ENCODE data around the gene GALNT11.

Gene GALNT11

GRCh38 chr7:152126741-152127140, 101.3 kb downstream of the GALNT11 start:
- no peak for DNase-seq (ENCODE audit: low read depth)
- TF ChIP-seq, protein P1, sequence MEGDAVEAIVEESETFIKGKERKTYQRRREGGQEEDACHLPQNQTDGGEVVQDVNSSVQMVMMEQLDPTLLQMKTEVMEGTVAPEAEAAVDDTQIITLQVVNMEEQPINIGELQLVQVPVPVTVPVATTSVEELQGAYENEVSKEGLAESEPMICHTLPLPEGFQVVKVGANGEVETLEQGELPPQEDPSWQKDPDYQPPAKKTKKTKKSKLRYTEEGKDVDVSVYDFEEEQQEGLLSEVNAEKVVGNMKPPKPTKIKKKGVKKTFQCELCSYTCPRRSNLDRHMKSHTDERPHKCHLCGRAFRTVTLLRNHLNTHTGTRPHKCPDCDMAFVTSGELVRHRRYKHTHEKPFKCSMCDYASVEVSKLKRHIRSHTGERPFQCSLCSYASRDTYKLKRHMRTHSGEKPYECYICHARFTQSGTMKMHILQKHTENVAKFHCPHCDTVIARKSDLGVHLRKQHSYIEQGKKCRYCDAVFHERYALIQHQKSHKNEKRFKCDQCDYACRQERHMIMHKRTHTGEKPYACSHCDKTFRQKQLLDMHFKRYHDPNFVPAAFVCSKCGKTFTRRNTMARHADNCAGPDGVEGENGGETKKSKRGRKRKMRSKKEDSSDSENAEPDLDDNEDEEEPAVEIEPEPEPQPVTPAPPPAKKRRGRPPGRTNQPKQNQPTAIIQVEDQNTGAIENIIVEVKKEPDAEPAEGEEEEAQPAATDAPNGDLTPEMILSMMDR (IDR thresholded peaks at IDR 0.05; ENCODE audit: low read depth, low read length, missing control alignments): no peak
- in situ Hi-C loops (cut with HindIII; ENCODE audit: low sequenced_read_pairs): no loop called here
- H3K4me3 ChIP-seq (ENCODE audit: low read depth, low read length): no peak overlapping the region

- no peak for DNase-seq (ENCODE audit: low read depth)
- TF ChIP-seq, protein P1 (IDR thresholded peaks at IDR 0.05; ENCODE audit: low read depth, low read length, missing control alignments): no peak
- H3K4me3 ChIP-seq (ENCODE audit: low read depth, low read length): no peak overlapping the region
- in situ Hi-C loops (cut with HindIII; ENCODE audit: low sequenced_read_pairs): no loop called here
These were observed 101.8 kb downstream of the GALNT11 start for GRCh38 chr7:152127229-152127628.

GRCh38 chr7:152128252-152128651, 102.8 kb downstream of the GALNT11 start:
- H3K4me3 ChIP-seq (ENCODE audit: low read depth, low read length): no peak overlapping the region
- TF ChIP-seq, protein P1 (IDR thresholded peaks at IDR 0.05; ENCODE audit: low read depth, low read length, missing control alignments): no peak
- in situ Hi-C loops (cut with HindIII; ENCODE audit: low sequenced_read_pairs): no loop called here
- no peak for DNase-seq (ENCODE audit: low read depth)

DNA sequence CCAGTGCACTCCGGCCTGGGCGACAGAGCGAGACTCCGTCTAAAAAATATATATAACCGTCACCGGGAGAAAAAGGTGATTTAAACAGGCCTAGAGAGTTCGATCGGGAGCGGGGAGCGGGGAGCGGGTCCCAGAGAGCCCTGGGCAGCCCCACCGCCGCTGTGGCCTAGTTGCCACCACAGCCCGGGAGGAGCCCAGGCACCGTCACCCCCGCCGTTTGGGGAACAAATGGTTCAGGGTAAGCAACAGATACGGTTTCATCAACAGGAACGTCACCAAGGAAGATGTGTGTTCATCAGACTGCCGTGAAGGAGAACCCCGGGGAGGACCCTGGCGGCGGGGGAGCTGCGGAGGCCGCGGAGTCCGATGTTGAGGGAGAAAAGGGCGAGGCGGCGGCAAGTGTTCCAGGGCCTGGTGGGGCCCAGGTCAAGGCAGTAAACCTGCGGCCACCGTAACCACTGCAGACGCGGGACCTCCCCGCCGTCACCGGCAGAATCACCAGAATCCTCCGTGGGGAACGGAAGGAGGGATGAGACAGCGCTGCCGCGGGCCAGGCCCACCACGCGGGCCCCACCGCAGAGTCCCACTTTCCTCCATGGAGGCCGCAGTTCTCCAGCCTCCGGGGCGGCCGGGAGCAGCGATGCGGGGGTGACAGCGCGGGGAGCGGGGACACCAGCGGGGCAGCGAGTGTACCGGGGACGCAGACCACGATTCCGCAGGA, 103.4 kb downstream of the GALNT11 start:
- TF ChIP-seq, protein P1 (IDR thresholded peaks at IDR 0.05; ENCODE audit: low read depth, low read length, missing control alignments): no peak

DNA sequence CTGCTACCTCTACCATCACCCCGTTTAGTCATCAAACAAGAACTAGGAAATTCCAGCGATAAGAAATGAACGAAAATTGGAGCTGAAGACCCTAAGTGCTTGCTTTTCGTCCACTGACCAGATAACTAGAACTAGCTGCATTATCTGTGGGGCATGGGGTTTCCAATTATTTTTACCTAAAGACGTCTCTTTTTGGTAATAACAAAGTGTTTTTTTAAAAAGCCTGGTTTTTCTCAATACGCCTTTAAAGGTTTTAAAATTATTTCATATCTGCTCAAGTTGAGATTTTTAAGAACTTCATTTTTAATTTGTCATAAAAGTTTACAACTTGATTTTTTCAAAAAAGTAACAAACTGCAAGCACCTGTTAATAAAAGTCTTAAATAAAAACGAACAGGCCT, 104.2 kb downstream of the GALNT11 start:
- no peak for DNase-seq (ENCODE audit: low read depth)
- in situ Hi-C loops (cut with HindIII; ENCODE audit: low sequenced_read_pairs): loop anchor here (5.0 to 10.0 kb wide), 2 partner anchors 52 to 65 kb away; no protein-coding TSS in a partner anchor
- TF ChIP-seq, protein P1 (IDR thresholded peaks at IDR 0.05; ENCODE audit: low read depth, low read length, missing control alignments): no peak
- H3K4me3 ChIP-seq (ENCODE audit: low read depth, low read length): no peak overlapping the region

More for the DNA sequence above, 103.4 kb downstream of the GALNT11 start:
- H3K4me3 ChIP-seq (ENCODE audit: low read depth, low read length): no peak overlapping the region
- in situ Hi-C loops (cut with HindIII; ENCODE audit: low sequenced_read_pairs): no loop called here
- DNase-seq (ENCODE audit: low read depth): no peak

DNA sequence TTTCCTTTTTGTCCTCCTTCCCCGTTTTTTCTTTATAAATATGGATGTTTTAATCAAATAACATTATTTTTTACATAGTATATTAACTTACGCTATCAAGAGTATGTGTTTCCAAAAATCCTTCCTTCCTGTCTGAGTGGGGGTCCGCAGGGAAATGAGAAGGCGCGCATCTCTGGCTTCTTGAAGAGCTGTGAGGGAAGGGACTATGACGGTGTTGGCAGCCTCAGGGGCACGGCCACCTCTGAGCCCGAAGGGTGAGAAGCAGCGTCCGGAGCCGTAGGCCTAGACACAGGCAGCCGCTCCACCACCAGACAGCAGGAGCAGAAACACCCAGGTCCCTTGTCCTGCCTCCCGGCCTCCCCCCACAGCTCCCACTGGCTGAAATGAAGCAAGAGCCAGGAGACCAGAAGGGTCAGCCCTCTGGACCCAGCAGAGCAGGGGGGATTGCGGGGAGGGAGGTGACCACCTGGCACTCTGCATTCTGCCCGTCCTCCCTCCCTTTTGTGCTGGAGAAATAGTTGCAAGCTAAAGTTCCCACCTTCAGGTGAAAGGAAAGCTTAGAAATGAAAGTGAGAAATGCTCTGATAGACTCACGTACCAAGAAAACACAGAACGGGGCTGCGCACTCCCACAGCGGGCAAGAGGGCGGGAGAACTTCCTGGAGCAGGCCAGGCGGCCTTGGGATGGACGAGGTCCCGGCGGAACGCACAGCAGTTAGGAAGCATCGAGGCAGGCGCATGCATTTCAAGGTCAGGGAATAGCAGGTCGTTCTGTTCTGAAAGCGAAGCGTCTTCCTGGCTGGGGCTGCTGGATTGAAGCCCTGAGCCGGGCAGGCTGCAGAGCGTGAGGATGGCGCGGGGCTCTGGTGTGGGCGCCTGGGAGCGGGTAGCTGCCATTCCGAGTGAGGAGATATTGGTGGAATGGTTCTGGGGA, 105.5 kb downstream of the GALNT11 start:
- H3K4me3 ChIP-seq (ENCODE audit: low read depth, low read length): no peak overlapping the region
- in situ Hi-C loops (cut with HindIII; ENCODE audit: low sequenced_read_pairs): loop anchor here (5.0 to 10.0 kb wide), 2 partner anchors 54 to 64 kb away; no protein-coding TSS in a partner anchor

More for the DNA sequence above, 105.5 kb downstream of the GALNT11 start:
- no peak for DNase-seq (ENCODE audit: low read depth)
- TF ChIP-seq, protein P1 (IDR thresholded peaks at IDR 0.05; ENCODE audit: low read depth, low read length, missing control alignments): no peak
